GM12874 (cell line): ENCODE data around the gene CDH23.

Experiments
- CTCF ChIP-seq: IDR thresholded peaks from 2 replicates; pipeline ENCODE4 v1.5.1; 2011; ENCODE audit warnings: low read depth, mild to moderate bottlenecking, control low read depth, low read length, moderate library complexity; ENCODE audit not compliant: insufficient read depth

Gene CDH23

GRCh38 chr10:71648254-71648932 lies 251.7 kb downstream of the CDH23 start:
- no peak for TF ChIP-seq CTCF

GRCh38 chr10:71648933-71649320 lies 252.2 kb downstream of the CDH23 start:
- no peak for TF ChIP-seq CTCF

GRCh38 chr10:71649631-71650030 lies 252.9 kb downstream of the CDH23 start:
- no peak for TF ChIP-seq CTCF

- TF ChIP-seq CTCF, result no peak
These were observed 253.7 kb downstream of the CDH23 start for GRCh38 chr10:71650397-71650796.

GRCh38 chr10:71651428-71651827 lies 254.7 kb downstream of the CDH23 start:
- TF ChIP-seq CTCF, result no peak

GRCh38 chr10:71651928-71652327 lies 255.2 kb downstream of the CDH23 start:
- TF ChIP-seq CTCF, result no peak

- no peak for TF ChIP-seq CTCF
These were observed 256.3 kb downstream of the CDH23 start for GRCh38 chr10:71653044-71653443.

GRCh38 chr10:71656220-71656619 lies 259.5 kb downstream of the CDH23 start:
- TF ChIP-seq CTCF, result no peak
